NOMO-1 (cell line): ENCODE results near the gene MYRF.

Experiments used
- DNase-seq, 2 experiments: peaks; one replicate each; lab custom pipeline; 2025; ENCODE audit not compliant: unreplicated experiment in 2 of 2; lab: John Stamatoyannopoulos, UW

The MYRF gene

DNA sequence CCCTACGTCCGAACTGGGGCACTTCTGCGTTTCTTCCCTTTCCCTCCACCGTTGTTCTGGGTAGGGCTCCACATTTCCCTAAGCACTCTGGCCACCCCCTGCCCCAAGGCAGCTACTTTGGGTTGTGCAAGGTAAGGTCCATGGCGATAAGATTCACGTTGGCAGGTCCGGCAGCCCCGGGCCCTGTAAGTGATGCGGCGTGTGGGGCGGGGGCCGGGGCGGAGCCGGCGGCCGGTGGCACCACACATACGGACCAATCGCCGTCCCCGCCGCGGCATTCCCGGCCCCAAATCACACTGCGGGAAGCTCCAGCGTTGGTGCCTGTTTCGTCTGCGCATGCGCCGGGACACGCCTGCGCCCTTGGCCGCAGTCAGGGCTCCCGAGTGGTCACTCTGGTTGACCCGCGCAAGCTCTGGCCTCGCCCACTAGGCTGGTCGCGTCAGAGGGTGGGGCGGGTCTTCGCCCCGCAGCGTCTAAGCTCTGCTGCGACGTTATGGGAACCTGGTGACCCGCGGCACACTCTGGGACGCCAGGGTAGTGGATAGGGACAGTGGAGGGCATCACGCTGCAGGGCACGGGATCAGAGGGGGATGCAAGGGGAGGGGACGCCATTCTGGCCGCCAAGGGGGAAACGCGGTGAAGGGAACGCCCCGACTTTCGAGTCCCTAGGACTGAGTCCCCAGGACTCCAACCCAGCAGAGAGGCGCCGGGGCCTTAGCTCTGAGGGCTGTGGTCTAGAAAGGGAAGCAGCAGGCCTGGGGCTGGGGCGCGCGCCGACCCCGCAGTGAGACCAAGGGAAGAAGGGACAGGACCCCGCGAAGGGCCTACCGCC is 62.7 kb downstream of the MYRF start:
- DNase-seq = peak; percentile 68 to 88

DNA sequence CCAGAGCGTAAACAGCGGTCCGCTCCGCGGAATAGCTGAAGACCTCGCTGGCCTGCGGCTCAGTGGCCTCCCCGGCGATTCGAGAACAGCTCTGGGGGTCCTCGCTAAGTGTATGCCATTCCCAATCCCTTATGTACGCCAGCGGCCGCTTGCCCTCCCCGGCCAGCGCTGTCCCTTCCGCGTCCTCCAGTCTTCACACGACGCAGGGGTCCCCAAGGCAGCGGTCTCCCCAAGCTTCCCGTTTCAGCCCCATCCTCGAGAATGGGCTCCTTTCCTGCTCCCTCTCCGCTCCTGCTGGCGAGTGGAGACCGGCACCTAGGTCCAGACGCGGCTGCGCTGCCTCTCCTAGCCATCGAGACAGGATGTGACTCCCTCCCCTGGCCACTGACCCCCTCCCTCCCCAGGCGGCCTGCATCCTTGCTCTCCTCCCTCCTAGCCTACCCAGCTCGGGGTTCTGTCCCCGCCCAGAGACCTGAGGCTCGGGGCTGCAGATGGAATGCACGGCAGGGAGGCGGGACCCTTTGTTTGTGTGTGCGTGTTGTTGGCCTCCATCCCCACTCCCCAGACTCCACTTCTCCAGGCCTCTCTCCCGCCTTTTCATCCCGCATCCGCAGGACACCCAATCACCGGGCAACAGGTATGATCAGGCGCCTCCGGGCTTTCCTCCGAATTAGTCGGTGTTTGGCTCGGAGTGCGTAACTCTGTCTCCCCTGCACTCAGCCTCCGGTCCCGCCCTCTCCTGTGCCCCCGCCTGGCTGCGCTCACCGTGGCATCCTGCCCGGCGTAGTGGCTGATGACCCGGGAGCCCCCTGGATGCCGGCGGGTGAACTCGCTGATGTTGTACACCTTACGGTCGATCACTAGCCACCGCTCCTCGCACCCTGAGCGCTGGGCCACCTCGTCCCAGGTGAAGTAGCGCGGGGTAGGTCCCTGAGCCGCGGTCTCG is 63.6 kb downstream of the MYRF start:
- DNase-seq = peak; percentile 19 to 54

DNA sequence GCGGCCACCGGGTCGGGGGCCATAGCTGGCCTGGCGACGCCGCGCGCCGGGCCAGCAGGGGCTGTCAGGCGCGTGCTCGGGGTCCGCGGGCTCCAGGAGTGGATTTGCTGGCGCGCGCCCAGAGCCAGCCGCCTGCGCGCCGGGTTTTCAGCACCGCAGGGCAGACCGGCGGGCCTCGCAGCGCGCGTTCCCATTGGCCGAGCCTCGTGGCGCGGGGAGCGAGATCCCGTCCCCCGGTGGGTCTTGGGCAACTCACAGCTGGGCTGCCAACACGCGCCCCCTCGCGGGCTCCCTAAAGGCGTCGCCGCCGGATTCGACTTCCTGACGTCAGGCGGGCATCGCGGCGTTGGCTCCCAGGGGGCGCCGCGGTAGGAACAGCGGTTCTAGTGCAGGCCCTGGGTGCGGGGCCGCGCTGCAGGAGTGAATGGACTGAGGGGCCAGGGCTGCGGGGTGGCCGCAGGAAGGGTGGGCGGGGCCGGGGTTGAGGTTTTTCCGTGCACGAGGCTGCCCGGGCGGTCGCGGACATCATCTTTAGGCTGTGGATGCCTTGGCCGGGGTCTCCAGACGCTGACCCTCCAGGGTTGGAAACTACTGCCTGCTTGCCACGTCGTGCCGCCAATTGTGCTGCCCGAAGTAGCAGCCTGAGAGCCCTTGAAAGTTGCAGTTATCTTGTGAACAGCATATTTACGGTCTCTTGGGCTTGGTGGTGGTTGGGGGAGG is 64.5 kb downstream of the MYRF start, which contains the start of gene FADS1:
Gene FADS1 (minus strand): TSS at position 268 of the 720 bp plus-strand sequence. CDS start 74 bp downstream, at position 194.
- peak; percentile 96 for DNase-seq

DNA sequence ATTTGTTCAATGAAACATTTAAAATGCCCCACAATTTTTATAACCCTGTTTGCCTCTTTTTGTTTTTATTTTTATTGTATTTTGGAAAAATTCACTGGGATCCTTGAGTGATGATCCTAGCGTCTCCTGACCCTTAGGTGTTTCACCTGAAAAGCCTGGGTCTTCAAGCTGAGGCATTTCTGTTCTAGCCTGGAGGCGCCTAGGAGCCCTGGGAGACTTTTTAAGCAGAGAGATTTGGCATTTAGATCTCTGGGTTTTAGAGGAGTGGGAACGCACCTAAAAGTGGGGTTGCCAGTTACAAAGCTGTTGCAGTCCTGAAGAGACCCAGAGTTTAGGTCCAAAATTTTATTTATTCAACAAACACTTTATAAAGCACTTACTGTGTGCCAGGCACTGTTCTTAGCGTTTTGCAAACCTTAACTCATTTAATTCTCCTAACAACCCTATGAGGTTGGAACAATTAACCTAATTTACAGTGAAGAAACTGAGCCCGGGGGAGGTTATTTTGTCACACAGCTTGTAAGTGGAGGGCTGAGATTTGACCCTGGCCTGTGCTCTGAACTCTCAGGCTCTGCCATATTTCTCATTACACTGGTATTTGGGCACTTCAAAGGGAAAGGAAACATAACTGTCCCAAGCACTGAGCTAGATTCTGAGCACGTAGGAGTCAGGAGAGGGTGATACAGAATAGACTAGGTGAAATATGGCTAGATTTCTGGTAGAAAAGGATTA is 65.2 kb downstream of the MYRF start:
- DNase-seq = no peak

DNA sequence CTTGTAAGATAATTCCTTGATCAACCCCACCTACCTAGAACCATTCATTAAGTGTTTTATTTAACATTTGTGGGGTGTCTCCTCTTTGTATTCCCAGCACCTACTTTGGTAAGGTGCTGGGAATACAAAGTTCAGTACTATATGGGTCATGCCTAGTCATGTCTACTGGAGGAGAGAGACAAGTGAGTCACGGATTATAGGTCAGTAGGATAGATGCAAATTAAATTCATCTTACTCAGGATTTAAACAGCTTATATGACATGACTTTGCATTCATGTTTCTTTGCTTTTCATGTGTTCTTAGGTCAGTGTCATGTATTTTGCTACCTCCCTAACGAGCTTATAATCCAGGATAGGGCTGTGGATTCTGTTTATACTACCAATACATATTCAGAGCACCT is 67.7 kb downstream of the MYRF start:
- no peak for DNase-seq

DNA sequence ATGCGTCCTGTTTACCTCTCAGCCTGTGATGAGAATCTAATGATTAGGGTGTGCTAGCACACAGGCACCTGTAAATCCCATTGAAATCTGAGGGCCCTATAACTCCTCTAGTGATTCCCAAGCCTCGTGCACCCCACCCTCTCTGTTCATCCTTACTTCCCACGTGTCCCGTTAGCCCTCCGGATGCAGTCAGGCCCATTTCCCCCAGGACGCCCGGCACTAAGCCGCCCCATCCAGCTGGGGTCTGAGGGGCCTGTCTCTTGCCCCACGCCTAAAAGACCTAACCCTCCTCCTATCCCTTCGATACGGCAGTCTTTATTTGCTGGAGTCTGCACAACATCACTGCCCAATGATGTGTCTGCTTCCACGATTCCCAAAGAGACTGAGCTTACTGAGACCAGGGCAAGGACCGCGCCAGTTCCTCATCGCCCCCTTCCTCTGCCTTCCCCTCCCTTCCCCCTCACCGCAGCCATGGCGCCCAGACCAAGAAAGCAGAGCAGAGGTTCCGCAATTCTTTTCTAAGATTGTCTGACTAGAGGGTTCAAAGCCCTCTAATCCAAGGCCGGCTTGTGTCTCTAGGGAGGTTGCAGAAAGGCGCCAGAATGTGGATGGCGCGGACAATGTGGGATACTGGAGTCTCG is 74.6 kb downstream of the MYRF start:
- DNase-seq = peak; percentile 71 to 75

DNA sequence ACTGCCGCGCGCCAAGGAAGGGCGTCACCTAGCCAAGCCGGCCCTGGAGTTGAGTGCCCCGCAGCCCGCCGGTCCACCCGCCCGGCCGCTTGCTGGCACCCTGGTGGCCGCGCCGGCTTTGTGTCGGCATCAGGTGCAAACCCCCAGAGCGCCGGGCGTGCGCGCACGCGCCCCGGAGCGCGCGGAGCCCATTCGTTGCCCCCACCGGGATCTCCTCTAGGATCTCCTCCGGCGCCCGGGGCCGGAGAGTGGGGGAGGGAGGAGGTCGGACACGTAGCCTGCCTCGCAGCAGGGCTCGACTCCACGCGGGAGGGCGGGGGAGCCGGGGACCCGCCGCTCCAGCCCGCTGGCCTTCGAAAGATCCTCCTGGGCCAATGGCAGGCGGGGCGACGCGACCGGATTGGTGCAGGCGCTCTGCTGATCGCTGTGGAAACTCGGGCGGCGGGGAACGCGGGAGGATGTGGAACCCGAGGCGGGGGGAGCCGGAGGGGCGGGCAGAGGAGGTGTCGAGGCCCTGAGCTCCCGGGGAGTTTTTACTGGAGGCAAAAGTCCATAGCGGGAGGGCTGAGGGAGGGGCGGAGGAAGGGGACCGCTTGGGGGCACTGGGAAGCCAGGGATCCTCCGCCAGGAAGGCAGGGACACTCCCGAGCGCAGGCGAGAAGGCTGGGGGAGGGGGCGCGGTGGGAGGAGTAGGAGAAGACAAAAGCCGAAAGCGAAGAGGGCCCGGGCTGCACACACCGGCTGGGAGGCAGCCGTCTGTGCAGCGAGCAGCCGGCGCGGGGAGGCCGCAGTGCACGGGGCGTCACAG is 75.3 kb downstream of the MYRF start, which contains the start of gene FADS2:
Gene FADS2 (plus strand): TSS at position 730 of the 808 bp plus-strand sequence. CDS start 91 bp downstream, outside the sequence.
- peak; percentile 94 to 95 for DNase-seq

DNA sequence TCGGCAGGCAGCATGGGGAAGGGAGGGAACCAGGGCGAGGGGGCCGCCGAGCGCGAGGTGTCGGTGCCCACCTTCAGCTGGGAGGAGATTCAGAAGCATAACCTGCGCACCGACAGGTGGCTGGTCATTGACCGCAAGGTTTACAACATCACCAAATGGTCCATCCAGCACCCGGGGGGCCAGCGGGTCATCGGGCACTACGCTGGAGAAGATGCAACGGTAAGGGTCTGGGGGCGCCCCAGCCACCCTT is 75.9 kb downstream of the MYRF start:
- no peak for DNase-seq

DNA sequence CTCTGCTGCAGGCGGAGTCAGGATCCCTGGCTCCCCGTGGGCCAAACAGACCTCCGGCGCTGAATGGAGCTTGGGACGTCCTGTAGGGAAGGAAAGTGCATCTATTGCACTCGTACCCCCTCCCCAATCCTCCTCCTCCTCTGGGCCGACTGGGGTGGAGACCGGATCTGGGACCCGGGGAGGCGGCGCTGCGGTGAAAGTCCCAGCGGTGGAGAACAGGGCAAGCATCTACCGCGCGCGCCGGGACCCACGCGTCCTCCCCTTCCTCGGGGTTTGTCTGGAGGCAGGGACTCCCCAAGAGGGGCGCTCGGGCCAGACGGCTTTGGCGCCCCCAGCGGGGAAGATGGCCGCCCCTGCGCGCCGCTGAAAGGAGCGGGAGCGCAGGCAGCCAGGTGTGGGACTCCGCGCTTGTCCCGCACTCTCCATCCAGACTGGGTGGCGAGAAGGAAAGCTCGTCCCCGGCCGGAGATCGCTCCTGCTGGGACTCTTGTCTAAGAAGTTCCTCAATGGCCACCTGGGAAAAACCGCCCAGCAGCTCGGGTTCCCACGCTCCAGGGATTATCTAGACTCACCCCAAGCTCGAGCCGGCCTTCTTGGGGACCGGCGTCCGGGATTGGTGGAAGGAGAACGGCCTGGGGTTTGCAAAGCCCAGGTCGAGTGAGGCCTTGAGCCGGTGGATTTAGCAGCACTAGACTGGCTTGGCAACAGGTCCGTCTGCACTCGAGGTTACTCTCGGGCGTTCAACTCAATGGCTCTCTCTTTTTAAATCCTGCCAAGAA is 76.4 kb downstream of the MYRF start:
- DNase-seq = peak; percentile 14 to 16

DNA sequence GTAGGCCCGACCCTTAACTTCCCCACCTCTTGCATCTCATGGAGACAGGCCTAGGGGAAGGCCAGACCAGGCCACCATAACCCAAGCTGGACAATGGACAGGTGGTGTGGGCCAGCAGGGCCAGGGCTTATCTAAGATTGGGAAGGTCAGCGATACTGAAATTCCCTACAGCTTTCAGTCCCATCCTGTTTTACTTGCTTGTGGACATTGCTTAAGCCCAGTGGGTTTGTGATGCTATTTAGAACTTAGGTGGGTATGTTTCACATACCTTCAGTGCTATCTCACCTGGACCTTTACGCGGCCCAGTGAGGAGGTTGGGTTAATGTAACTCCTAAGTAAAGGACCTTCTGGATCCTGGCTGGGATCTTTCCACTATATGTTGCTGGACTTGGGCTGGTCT is 77.4 kb downstream of the MYRF start:
- no peak for DNase-seq

DNA sequence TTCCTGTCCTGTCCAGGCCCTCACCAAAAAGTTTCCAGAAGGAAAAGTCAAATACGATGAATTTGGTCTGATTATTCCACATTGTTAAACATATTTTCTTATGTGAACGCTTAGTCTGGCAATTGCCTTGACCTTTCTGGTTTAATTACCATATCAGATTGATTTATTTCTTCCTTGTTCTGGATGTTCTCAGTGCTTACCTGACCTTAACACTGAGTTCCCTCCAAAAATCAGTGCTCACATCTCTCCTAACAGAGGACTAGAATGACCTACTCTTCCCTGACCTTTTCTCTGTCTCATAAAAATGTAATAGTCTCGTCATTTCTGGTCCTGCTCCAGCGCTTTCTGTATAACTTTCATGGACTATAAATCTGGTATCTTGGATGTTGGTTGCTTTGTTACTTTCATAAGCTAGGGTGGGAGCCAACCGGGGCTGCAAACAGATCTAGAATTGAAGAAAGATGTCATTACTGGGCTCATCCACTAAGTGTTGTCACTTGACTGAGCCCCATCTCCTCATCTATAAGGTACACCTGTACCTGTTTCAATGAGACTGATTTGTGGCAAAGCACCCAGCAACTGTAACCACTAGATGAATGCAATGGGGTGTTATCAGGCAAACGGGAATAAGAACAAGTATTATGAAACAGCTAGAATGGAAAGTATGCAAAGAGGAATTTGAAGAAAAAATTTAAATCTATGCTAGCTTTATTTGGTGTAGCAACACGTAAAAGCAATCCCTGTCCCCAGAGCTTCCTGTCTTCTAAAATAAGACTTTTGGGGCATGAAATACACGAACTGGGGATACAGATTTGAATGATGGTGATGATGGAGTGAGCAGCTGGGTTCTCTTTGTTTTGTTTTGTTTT is 78.0 kb downstream of the MYRF start:
- peak in 1 of 2 experiments; percentile 40 for DNase-seq

DNA sequence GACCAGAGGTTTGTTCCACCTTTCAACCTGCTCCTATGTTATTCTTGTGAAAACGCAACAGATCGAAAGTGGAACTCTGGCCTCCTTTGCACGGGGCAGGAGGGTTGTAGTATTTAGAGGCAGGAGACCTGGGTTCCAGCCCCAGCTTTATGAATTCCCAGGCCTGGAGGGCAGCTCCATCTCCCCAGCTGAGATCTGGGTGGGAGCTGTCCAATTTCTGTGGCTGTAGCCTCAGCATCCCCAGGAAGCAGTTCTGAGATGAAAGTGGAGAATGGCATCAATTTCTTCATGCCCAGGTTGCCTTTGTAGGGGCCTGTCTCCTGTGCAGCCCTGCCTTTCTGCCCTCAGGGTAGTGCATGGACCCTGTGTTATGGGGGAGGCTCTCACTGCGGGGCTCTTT is 79.8 kb downstream of the MYRF start:
- DNase-seq = no peak

DNA sequence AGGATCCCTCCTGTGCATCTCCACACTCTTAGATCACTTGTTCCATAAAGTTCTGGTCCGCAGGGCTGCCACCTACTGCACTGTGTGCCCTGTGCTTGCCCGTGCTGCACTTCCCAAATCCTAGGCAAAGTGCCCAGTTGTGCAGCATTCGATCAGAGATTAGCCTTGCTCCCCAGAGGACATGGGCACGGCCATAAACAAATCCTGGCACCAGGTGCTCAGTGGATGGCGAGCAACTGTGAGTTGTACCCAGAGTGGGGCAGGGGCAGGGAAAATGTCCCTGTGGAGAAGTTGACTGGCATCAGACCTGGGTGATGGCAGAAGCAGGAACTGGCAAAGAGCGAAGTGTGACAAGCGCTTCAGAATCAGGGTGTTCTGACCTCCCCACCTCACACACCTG is 80.3 kb downstream of the MYRF start:
- no peak for DNase-seq

DNA sequence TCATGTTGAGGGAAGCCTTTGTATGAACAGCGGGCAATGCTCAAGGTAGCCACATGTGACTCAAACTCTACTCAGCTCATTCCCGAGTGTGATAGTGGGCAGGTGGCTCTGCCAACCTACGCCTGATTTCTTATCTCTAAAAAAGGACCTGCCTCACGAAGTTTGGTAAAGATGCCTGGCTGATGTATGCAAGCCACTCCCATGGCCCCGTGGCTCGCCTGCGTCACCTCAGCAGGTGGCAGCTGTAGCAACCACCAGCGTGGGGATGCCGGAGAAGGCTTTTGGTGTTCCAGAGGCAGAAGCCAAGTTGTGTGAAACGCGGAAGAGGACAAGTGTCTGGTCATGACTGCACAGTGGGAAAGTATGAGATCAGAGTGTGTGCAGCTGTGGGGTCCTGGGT is 81.0 kb downstream of the MYRF start:
- no peak for DNase-seq

DNA sequence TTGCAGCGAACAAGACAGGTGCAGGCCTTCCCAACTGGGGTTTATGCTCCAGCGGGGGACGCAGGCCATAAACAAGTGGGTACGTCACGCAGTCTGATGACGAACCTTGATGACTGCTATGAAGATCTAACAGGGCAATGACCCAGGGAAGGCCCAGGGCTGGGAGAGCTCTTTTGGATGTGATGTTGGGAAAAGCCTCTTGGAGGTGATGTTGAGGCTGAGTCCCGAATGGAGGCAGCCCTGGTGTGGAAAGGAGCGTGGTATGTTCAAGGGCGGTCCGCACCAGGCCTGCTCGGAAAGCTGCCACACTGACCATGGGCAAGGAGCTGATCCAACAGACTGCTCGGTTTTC is 81.5 kb downstream of the MYRF start:
- DNase-seq = no peak

DNA sequence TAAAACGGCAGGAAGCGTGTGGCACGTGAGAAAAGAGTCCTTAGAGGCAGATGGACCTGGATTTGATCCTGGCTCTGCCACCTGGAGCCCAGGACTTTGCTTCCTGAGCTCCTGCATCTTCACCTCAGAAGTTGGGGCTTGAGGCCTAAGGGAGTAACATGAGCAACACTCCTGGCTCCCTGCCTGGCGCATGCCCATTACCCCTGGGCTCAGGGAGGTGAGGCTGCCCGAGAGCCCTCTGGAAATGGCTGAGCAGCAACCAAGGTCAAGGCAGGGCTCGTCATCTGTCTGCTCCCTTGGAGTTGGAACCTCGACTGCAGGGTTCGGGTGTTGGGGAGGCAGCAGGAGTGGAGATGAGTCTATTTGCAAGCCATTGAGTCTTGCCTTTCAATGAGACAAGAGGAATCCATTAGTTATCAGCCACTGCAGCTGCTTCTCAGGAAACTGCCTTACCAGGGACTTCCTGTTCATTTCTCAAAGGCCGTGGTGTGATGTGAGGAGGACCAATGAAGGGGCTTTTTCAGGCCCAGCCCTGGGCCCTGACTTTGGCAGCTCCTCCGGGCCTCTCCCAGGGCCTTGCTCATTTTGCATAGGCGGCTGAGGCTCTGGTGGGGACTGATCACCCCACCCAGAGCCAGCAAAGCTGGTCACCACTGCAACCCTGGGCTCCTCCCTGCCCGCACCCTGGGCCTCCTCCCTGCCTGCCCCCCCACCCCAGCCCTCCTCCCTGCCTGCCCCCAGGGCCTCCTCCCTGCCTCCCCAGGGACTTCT is 82.0 kb downstream of the MYRF start:
- peak; percentile 86 to 87 for DNase-seq

DNA sequence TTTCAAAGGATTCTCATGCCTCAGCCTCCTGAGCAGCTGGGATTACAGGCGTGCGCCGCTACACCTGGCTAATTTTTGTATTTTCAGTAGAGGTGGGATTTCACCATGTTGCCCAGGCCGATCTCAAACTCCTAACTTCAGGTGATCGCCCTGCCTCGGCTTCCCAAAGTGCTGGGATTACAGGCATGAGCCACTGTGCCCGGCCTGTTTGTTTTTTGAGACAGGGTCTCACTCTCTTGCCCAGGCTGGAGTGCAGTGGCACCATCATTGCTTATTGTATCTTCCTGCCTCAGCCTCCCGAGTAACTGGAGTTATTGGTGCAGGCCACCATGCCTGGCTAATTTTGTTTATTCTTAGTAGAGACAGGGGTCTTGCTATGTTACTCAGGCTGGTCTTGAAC is 83.8 kb downstream of the MYRF start:
- DNase-seq = no peak
